ACC112 (cell line): ENCODE results near the gene IGFBPL1.

Source experiments
- H2AFZ ChIP-seq: fragments of 200-600 bp; sonication (generic); one replicate; pipeline ENCODE4 v1.6.0; 2017; ENCODE audit warnings: antibody characterized with exemption, low read length; ENCODE audit not compliant: unreplicated experiment
- H3K27ac ChIP-seq: fragments of 200-600 bp; sonication (generic); 2 replicates; pipeline ENCODE4 v1.5.1; 2014; ENCODE audit warnings: low read depth, mild to moderate bottlenecking, antibody characterized with exemption, low read length, moderate library complexity
- H3K27me3 ChIP-seq: fragments of 200-600 bp; sonication (generic); 2 replicates; pipeline ENCODE4 v1.6.1; 2014; ENCODE audit warnings: mild to moderate bottlenecking, antibody characterized with exemption, low read length, moderate library complexity, mixed read lengths; ENCODE audit not compliant: insufficient read depth
- H3K36me3 ChIP-seq: fragments of 200-600 bp; sonication (generic); 2 replicates; pipeline ENCODE4 v1.6.1; 2016; ENCODE audit warnings: mild to moderate bottlenecking, antibody characterized with exemption, low read length, moderate library complexity, mixed read lengths; ENCODE audit not compliant: insufficient read depth
- H3K4me1 ChIP-seq: fragments of 200-600 bp; sonication (generic); one replicate; pipeline ENCODE4 v1.6.1; 2016; ENCODE audit warnings: low read length, mixed read lengths; ENCODE audit not compliant: insufficient read depth, unreplicated experiment, control insufficient read depth
- H3K4me3 ChIP-seq: fragments of 200-600 bp; sonication (generic); 2 replicates; pipeline ENCODE4 v1.5.1; 2014; ENCODE audit warnings: mild to moderate bottlenecking, low read depth, low read length
- H3K79me2 ChIP-seq: fragments of 200-600 bp; sonication (generic); one replicate; pipeline ENCODE4 v1.6.0; 2016; ENCODE audit warnings: low read length; ENCODE audit not compliant: control insufficient read depth, unreplicated experiment, insufficient read depth

The IGFBPL1 gene

GRCh38 chr9:38431116-38431515, 6.9 kb upstream of the IGFBPL1 start:
- Histone ChIP-seq H3K27ac (no peak overlapping the region), H3K36me3 (no peaks in the 10 kb centered on the region), H3K27me3 (peaks cover 58% of the 10 kb centered on the region), H2AFZ (no peak overlapping the region), H3K4me3 (no peak overlapping the region), H3K4me1 (no peaks in the 10 kb centered on the region), H3K79me2 (no peaks in the 10 kb centered on the region)

- Histone ChIP-seq H3K27me3 (peaks cover 80% of the 10 kb centered on the region), H3K27ac (no peak overlapping the region), H3K36me3 (no peaks in the 10 kb centered on the region), H2AFZ (no peak overlapping the region), H3K79me2 (no peaks in the 10 kb centered on the region), H3K4me1 (no peaks in the 10 kb centered on the region), H3K4me3 (no peak overlapping the region)
Observed at GRCh38 chr9:38428062-38428461, 3.8 kb upstream of the IGFBPL1 start.

GRCh38 chr9:38424918-38425317, 664 bp upstream of the IGFBPL1 start:
- Histone ChIP-seq H3K27ac (no peak overlapping the region), H3K4me3 (no peak overlapping the region), H3K36me3 (no peaks in the 10 kb centered on the region), H3K79me2 (no peaks in the 10 kb centered on the region), H3K4me1 (no peaks in the 10 kb centered on the region), H2AFZ (no peak overlapping the region), H3K27me3 (peaks cover 75% of the 10 kb centered on the region)

GRCh38 chr9:38423273-38423972, 831 bp downstream of the IGFBPL1 start:
- no peaks in the 10 kb centered on the region for H3K4me1 ChIP-seq
- peaks cover 84% of the 10 kb centered on the region for H3K27me3 ChIP-seq
- peak overlapping the region; percentile 68 for H3K4me3 ChIP-seq
- no peak overlapping the region for H2AFZ ChIP-seq
- H3K79me2 ChIP-seq = no peaks in the 10 kb centered on the region
- H3K27ac ChIP-seq = no peak overlapping the region
- no peaks in the 10 kb centered on the region for H3K36me3 ChIP-seq

- no peak overlapping the region for H3K27ac ChIP-seq
- H3K79me2 ChIP-seq = no peaks in the 10 kb centered on the region
- H3K4me1 ChIP-seq = no peaks in the 10 kb centered on the region
- peaks cover 84% of the 10 kb centered on the region for H3K27me3 ChIP-seq
- H3K4me3 ChIP-seq = no peak overlapping the region
- H2AFZ ChIP-seq = no peak overlapping the region
- no peaks in the 10 kb centered on the region for H3K36me3 ChIP-seq
Observed at GRCh38 chr9:38422555-38423260, 1.5 kb downstream of the IGFBPL1 start.

- peaks cover 79% of the 10 kb centered on the region for H3K27me3 ChIP-seq
- no peaks in the 10 kb centered on the region for H3K4me1 ChIP-seq
- no peak overlapping the region for H3K27ac ChIP-seq
- no peaks in the 10 kb centered on the region for H3K79me2 ChIP-seq
- H3K4me3 ChIP-seq = no peak overlapping the region
- no peaks in the 10 kb centered on the region for H3K36me3 ChIP-seq
- H2AFZ ChIP-seq = no peak overlapping the region
Observed at GRCh38 chr9:38421498-38422211, 2.6 kb downstream of the IGFBPL1 start.

- Histone ChIP-seq H3K27me3 (peaks cover 72% of the 10 kb centered on the region), H3K79me2 (no peaks in the 10 kb centered on the region), H3K4me1 (no peaks in the 10 kb centered on the region), H3K27ac (no peak overlapping the region), H3K36me3 (no peaks in the 10 kb centered on the region), H3K4me3 (no peak overlapping the region), H2AFZ (no peak overlapping the region)
Observed at GRCh38 chr9:38419181-38419580, 5.1 kb downstream of the IGFBPL1 start.

GRCh38 chr9:38418366-38418765, 5.9 kb downstream of the IGFBPL1 start:
- H3K79me2 ChIP-seq = no peaks in the 10 kb centered on the region
- H3K27ac ChIP-seq = no peak overlapping the region
- H2AFZ ChIP-seq = no peak overlapping the region
- peaks cover 74% of the 10 kb centered on the region for H3K27me3 ChIP-seq
- no peaks in the 10 kb centered on the region for H3K4me1 ChIP-seq
- no peaks in the 10 kb centered on the region for H3K36me3 ChIP-seq
- no peak overlapping the region for H3K4me3 ChIP-seq

GRCh38 chr9:38417003-38417945, 7.0 kb downstream of the IGFBPL1 start:
- no peaks in the 10 kb centered on the region for H3K4me1 ChIP-seq
- H3K27me3 ChIP-seq = peaks cover 74% of the 10 kb centered on the region
- H3K4me3 ChIP-seq = no peak overlapping the region
- H2AFZ ChIP-seq = no peak overlapping the region
- no peak overlapping the region for H3K27ac ChIP-seq
- no peaks in the 10 kb centered on the region for H3K79me2 ChIP-seq
- no peaks in the 10 kb centered on the region for H3K36me3 ChIP-seq

- Histone ChIP-seq H3K4me3 (no peak overlapping the region), H3K27ac (no peak overlapping the region), H3K4me1 (no peaks in the 10 kb centered on the region), H2AFZ (no peak overlapping the region), H3K27me3 (peaks cover 74% of the 10 kb centered on the region), H3K36me3 (no peaks in the 10 kb centered on the region), H3K79me2 (no peaks in the 10 kb centered on the region)
Observed at GRCh38 chr9:38416461-38416860, 7.8 kb downstream of the IGFBPL1 start.
